Esophagus squamous epithelium (tissue), 5 donors: Measurements from ENCODE around the gene DBR1. TPM values are rescaled to one million over a fixed set of nuclear protein-coding genes. Genes with fewer than 3 reads are reported as not detected.
A peak's percentile ranks its signal among the peaks of the same experiment; 100 is the strongest.

ENCODE experiments used
- DNase-seq: peaks from one replicate; lab custom pipeline; 2025; lab: John Stamatoyannopoulos, UW
- H3K27ac ChIP-seq, 4 donors: fragments of 200-600 bp; sonication (generic); one replicate each; pipeline ENCODE4 v1.5.1; 2016 to 2019; ENCODE audit warnings: mild to moderate bottlenecking in 1 of 4
- H3K27me3 ChIP-seq, 4 donors: fragments of 200-600 bp; sonication (generic); 1 replicate in 3 of 4; 2 replicates in 1 of 4; pipeline versions ENCODE4 v1.5.1 to v1.6.0; 2017 to 2021; ENCODE audit warnings: antibody characterized with exemption in 1 of 4
- H3K36me3 ChIP-seq, 3 donors: fragments of 200-600 bp; sonication (generic); one replicate each; pipeline ENCODE4 v1.5.1; 2016 to 2019
- H3K4me1 ChIP-seq, 3 donors: fragments of 200-600 bp; sonication (generic); one replicate each; pipeline ENCODE4 v1.5.1; 2017 to 2019
- H3K4me3 ChIP-seq, 4 donors: fragments of 200-600 bp; sonication (generic); 1 replicate in 3 of 4; 2 replicates in 1 of 4; pipeline ENCODE4 v1.5.1; 2016 to 2019; ENCODE audit warnings: mild to moderate bottlenecking in 2 of 4, moderate library complexity in 1 of 4
- H3K9me3 ChIP-seq, 3 donors: fragments of 200-600 bp; sonication (generic); one replicate each; pipeline ENCODE4 v1.5.1; 2016 to 2019
- POLR2A ChIP-seq, 4 donors: fragments of 450-650 bp; IDR thresholded peaks; one replicate each; pipeline ENCODE4 v1.6.1; 2017; ENCODE audit warnings: antibody characterized with exemption in 4 of 4, mild to moderate bottlenecking in 4 of 4, moderate library complexity in 3 of 4
- WGBS, 2 donors: methylation state at CpG; one replicate each; pipeline ENCODE4 v1.1.5; 2018; 5-methylcytosine and 5-hydroxymethylcytosine counted together
- intact Hi-C: fragments of 100-400 bp; cut with DNase I; formaldehyde crosslinking; loops from one replicate; pipeline ENCODE4 v1.15.0; 2022
- total RNA-seq, 4 donors: library from RNA; depleted of rRNA; stranded (reverse); fragments of >200 nt; gene quantifications; one replicate each; pipeline ENCODE4 v1.1.0, GENCODE V29; 2016
- TF ChIP-seq, protein P1 (sequence below), 6 experiments: fragments of 450-650 bp in 4 of 6; fragments of 200-600 bp in 2 of 6; sonication (generic) in 2 of 6; IDR thresholded peaks; one replicate each; pipeline ENCODE4 v1.5.1; 2016 to 2019; ENCODE audit warnings: antibody characterized with exemption in 6 of 6, mild to moderate bottlenecking in 4 of 6, moderate library complexity in 4 of 6
- donor health status: DM: yes; HTN: yes; CAD: no.

DBR1 gene
- total RNA-seq, 4 donors from 2014 or later: 8.1 to 15.3 (median 11.0) TPM

DNA sequence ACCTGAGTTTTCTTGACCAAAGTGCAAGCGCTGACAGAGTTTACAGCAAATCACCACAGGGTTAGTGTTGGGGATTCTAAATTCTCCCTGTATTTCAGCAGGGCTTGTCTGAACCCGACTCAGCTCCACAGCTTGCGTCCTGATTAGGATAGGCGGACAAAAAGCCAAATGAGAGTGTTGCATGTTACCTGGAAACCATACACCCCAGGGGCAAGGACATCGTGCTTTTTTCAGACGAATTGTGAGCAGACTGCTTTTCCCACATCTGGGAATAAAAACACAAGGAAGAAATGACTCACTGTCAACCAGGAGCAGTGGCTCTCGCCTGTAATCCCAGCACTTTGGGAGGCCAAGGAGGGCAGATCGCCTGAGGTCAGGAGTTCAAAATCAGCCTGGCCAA, 62.4 kb downstream of the DBR1 start:
- TF ChIP-seq, protein P1, sequence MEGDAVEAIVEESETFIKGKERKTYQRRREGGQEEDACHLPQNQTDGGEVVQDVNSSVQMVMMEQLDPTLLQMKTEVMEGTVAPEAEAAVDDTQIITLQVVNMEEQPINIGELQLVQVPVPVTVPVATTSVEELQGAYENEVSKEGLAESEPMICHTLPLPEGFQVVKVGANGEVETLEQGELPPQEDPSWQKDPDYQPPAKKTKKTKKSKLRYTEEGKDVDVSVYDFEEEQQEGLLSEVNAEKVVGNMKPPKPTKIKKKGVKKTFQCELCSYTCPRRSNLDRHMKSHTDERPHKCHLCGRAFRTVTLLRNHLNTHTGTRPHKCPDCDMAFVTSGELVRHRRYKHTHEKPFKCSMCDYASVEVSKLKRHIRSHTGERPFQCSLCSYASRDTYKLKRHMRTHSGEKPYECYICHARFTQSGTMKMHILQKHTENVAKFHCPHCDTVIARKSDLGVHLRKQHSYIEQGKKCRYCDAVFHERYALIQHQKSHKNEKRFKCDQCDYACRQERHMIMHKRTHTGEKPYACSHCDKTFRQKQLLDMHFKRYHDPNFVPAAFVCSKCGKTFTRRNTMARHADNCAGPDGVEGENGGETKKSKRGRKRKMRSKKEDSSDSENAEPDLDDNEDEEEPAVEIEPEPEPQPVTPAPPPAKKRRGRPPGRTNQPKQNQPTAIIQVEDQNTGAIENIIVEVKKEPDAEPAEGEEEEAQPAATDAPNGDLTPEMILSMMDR (IDR thresholded peaks at IDR 0.05): no peak
- no peak for TF ChIP-seq POLR2A (IDR thresholded peaks at IDR 0.05)
- Histone ChIP-seq H3K4me3 (no peak overlapping the region), H3K4me1 (peaks cover 0 to 48% (median 16%) of the 10 kb centered on the region in 3 donors), H3K9me3 (no peaks in the 10 kb centered on the region), H3K27ac (peak overlapping the region in 3 of 4 donors; percentile 35 to 91 (median 73)), H3K36me3 (peaks cover 0 to 8% (median 0%) of the 10 kb centered on the region in 3 donors), H3K27me3 (no peaks in the 10 kb centered on the region)
- intact Hi-C loops: no loop called here
- 49 to 60% methylated on average over 8 of the region's 8 CpGs for WGBS, 2 donors
- no peak for DNase-seq

Other genes starting within 250 kb of the DBR1 start
- gene CLDN18, start 164.8 kb downstream of the DBR1 start, total RNA-seq: under 1 TPM in 1 of 4 donors, not detected in 3; 0.38 TPM
- 10 to 100 TPM in 1 of 4 donors, 1 to 10 TPM in 3; 1.7 to 17.4 (median 5.0) TPM for gene DZIP1L, start 59.3 kb downstream of the DBR1 start, total RNA-seq
- gene A4GNT, start 42.5 kb downstream of the DBR1 start, total RNA-seq: not detected
- gene ARMC8, start 12.4 kb upstream of the DBR1 start, total RNA-seq: 10 to 100 TPM; 29.7 to 59.3 (median 34.6) TPM
- gene NME9, start 154.9 kb upstream of the DBR1 start, total RNA-seq: 1 to 10 TPM in 1 of 4 donors, not detected in 3; 1.3 TPM
- gene MRAS, start 173.7 kb upstream of the DBR1 start, total RNA-seq: 1 to 10 TPM in 3 of 4 donors, under 1 TPM in 1; 0.72 to 5.9 (median 2.4) TPM